Measurements from ENCODE around the gene SMIM15.

Gene SMIM15

GRCh38 chr5:61159836-61160235 lies 2.4 kb downstream of the SMIM15 start:
- DNase-seq (ENCODE audit: low spot score) = no peak

- no peak for DNase-seq (ENCODE audit: low spot score)
Observed at GRCh38 chr5:61159070-61159469, 3.2 kb downstream of the SMIM15 start.

- no peak for DNase-seq (ENCODE audit: low spot score)
Observed at GRCh38 chr5:61151893-61152292, 10.4 kb downstream of the SMIM15 start.

- DNase-seq (ENCODE audit: low spot score) = no peak
Observed at GRCh38 chr5:61148515-61148914, 13.8 kb downstream of the SMIM15 start.

GRCh38 chr5:61142811-61143210 lies 19.5 kb downstream of the SMIM15 start:
- no peak for DNase-seq (ENCODE audit: low spot score)

- DNase-seq (ENCODE audit: low spot score) = no peak
Observed at GRCh38 chr5:61142391-61142790, 19.9 kb downstream of the SMIM15 start.

GRCh38 chr5:61141801-61142200 lies 20.5 kb downstream of the SMIM15 start:
- DNase-seq (ENCODE audit: low spot score) = no peak

DNA sequence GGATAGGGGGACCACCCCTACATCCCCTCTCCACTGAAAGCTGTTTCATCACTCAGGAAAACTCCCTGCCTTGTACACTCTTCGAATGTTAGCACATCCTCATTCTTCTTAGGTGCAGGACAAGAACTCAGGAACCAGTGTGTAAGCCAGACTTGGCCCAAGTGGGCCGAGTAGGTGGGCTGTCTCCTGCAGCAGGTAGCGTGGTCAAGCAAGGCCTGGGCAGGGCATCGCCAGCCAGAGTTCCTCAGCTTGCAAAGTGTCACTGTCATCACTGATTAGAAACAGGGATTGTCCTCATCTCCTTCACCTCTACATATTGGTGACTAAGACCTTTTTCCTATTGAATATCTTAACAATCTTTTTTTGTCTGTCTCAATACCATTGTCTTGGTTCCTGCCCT lies 22.3 kb downstream of the SMIM15 start:
- DNase-seq (ENCODE audit: low spot score) = no peak

DNA sequence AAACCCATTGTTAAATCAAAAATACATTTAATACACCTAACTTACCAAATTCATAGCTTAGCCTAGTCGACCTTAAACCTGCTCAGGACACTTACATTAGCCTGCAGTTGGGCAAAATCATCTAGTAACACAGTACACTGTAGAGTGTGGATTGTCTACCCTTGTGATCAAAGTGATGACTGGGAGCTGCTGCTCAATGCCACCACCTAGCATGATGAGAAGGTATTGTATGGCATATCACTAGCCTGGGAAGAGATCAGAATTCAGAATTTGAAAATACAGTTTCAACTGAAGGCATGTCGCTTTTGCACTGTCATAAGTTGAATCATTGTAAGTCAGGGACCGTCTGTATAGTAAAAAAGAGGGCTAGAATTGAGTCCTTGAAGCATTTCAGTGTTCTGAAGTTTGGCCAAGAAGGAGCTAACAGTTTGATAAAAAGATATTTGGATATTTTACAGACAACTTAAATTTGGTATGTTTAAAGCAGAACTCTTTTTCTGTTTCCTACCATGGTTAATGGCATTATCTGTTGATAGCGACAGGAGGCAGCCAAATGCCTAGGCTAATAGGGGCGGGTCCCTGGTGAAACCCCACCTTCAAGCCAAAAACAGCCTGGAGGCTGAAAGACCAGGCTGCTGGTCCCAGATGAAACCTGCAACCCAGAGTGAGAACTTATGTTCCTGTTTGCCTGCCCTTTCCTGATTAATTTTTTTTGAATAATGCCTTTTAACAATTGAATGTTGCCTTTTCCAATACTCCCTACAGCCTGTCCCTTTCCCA lies 23.0 kb downstream of the SMIM15 start:
- no peak for DNase-seq (ENCODE audit: low spot score)

- no peak for DNase-seq (ENCODE audit: low spot score)
Observed at GRCh38 chr5:61137835-61138234, 24.4 kb downstream of the SMIM15 start.

GRCh38 chr5:61132559-61132958 lies 29.7 kb downstream of the SMIM15 start:
- DNase-seq (ENCODE audit: low spot score) = no peak

- no peak for DNase-seq (ENCODE audit: low spot score)
Observed at GRCh38 chr5:61130289-61130688, 32.0 kb downstream of the SMIM15 start.

GRCh38 chr5:61123145-61123544 lies 39.1 kb downstream of the SMIM15 start:
- no peak for DNase-seq (ENCODE audit: low spot score)

DNA sequence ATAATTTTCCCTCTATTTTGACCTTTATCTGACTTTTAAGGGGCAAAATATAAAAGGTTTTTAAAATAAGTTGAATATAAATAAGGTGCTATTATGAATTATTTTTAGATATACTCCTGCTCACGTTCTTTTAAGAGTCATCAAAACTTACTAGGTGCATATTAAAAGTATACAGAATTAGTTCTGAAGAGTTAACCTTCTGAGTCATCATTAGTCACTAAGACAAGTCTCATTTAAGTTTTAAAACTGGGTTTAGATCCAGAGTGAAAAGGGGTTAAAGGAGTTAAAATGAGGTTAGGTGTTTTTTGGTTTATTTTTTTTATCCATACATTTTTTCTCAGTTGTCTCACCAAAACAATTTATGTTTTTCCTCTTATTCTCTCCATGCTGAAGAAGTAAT lies 41.7 kb downstream of the SMIM15 start:
- DNase-seq (ENCODE audit: low spot score) = no peak

GRCh38 chr5:61119066-61119465 lies 43.2 kb downstream of the SMIM15 start:
- no peak for DNase-seq (ENCODE audit: low spot score)

DNA sequence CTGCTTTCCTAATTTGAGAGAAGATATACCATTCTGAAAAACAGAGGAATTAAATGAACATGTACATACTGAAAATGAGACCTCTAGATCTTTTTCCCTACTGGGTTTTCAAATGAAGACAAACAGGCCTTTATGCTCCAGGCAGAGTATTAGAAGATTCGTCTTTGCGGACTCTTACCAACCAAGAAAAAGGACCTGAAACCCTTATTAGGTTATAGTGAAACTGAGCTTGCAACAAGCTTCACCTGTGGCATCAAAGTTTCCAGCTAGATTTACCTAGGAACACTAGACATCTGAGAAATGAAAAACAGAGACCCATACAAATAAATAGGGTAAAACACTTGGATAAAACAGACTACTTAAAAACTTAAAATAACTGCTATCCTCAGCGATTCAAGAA lies 46.3 kb downstream of the SMIM15 start:
- DNase-seq (ENCODE audit: low spot score) = no peak

DNA sequence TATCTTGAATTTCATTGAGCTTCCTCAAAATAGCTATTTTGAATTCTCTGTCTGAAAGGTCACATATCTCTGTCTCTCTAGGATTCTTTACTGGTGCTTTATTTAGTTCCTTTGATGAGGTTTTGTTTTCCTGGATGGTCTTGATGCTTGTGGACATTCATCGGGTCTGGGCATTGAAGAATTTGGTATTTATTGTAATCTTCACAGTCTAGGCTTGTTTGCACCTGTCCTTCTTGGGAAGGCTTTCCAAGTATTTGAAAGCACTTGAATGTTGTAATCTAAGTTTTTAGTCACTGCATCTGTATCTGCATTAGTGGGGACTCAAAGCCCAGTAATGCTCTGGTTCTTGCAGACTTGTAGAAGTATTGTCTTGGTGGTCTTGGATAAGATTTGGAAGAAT lies 47.8 kb downstream of the SMIM15 start:
- no peak for DNase-seq (ENCODE audit: low spot score)

Data from globus pallidus (tissue), 1 donor.